Adrenal gland (tissue), 5 donors: ENCODE measurements around the gene PLEKHH1.

ENCODE experiments used
- CTCF ChIP-seq, 6 experiments: fragments of 450-650 bp in 4 of 6; fragments of 200-600 bp in 2 of 6; sonication (generic) in 1 of 6; IDR thresholded peaks; 1 replicate in 5 of 6; 2 replicates in 1 of 6; pipeline versions ENCODE4 v1.5.1 to v1.8.0; 2016 to 2021; ENCODE audit warnings: antibody characterized with exemption in 6 of 6, mild to moderate bottlenecking in 2 of 6, moderate library complexity in 1 of 6
- POLR2A ChIP-seq, 2 donors: fragments of 450-650 bp; IDR thresholded peaks; one replicate each; pipeline ENCODE4 v1.6.1; 2017; ENCODE audit warnings: antibody characterized with exemption in 2 of 2, mild to moderate bottlenecking in 2 of 2, moderate library complexity in 1 of 2
- donor health status: DM: no; HTN: no; CAD: no.

- no peak for TF ChIP-seq CTCF (IDR thresholded peaks at IDR 0.05)
- TF ChIP-seq POLR2A (IDR thresholded peaks at IDR 0.05), result no peak
Measured at GRCh38 chr14:67620217-67620785, 87.2 kb downstream of the PLEKHH1 start.
